GM19239 (cell line): ENCODE measurements around the gene ZXDC.

Source experiments
- DNase-seq: peaks from one replicate; pipeline ENCODE4 v3.0.0; 2011; ENCODE audit warnings: low spot score; ENCODE audit not compliant: insufficient read length
- FAIRE-seq: peaks from 2 replicates; lab custom pipeline; 2011; peaks lifted over from hg19 to GRCh38; lab: Jason Lieb, UNC

The ZXDC gene

DNA sequence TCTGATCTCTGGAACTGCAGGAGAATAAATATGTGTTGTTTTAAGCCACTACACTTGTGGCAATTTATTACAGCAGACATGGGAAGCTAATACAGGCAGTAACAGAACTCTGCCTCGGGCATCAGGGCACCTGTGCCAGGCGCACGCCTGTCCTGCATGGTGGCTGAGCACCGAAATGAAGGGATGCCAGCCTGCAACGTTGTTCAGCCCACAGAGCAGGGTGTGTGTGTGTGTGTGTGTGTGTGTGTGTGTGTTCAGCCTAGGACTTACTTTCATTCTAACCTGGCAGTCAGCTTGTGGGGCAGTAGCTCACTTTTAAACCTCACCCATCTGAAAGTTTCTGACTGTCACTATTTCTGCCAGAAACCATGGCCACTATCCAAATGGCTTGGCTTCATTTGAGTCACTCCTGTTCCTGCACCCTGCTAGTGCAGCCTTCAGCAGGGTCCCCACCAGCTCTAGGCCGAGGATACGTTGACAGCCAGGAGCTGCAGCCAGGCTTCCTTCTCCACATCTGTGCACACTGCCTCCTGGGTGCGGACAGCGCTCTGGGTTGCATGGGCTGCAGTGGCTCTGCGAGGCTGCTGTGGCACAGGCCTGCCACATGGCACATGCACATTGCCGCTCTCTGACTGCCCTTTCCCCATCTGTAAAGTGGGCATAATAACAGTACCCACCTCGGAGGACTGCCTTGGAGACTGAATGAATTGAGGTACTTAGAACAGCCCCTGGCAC lies 37.4 kb upstream of the ZXDC start:
- DNase-seq (no peak), FAIRE-seq (no peak)

DNA sequence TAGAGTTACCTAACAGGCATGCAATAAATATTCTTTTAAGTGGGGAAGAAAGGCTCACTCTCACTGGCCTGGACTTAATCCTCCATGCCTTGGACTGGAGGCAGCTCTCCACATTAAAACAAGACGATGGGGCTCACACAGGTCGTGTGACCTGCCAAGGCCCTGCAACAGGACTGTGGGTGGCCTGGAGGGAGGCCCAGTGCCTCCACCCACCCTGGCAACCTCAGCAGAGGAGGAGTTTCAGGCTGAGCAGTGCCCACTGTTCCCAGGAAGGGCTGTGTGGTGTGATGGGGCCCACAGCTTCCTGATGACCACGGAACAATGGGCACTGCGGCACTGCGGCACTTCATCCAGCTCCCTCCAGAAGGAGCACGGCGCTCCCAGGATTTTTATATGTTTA lies 36.3 kb upstream of the ZXDC start:
- DNase-seq, result no peak
- FAIRE-seq, result no peak

DNA sequence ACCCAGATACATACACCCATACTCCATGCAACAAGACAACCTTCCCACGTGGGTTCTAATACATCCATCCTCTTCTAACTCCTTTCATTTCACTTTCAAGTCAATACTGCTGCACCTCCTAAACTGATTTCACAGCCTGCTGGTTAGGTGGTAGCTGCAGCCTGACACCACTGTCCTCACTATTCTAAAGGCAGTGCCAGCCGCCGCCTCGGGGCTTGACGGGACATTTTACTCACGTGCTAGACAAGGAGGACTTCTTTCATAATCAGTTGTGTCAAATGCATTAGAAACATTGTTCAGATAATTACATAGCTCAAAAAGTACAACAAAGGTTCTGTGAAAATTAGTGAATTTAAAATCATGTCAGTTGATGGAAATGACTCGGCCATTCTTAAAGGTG lies 35.6 kb upstream of the ZXDC start:
- no peak for DNase-seq
- no peak for FAIRE-seq

DNA sequence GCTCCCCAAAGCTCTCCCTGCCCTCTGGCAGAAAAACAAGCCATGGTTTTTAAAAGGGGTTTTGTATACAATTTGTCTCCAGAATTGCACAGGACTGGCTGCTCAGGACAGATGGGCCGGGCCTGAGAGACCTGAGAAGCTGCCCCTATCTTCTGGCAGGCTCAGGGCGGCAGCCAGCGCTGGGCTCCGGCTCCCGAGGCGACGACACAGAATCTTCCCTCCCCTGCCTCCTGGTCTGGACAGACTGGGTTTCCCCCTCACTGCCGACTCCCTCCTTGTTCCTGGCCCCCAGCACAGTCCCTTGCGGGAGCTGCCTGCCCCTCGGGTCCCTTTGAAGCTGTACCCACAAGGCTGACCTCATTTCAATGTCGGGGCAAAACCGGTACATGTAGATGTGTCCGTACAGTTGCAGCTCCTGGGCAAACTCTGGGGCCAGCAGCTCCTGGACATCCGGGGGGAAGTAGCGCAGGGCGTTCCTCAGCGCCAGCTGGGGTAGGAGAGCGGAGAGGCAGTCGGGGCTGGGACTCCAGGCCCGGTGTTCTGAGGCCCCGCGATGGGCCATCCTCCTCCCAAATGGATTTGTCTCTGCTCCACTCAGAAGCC lies 34.7 kb upstream of the ZXDC start:
- no peak for FAIRE-seq
- no peak for DNase-seq

DNA sequence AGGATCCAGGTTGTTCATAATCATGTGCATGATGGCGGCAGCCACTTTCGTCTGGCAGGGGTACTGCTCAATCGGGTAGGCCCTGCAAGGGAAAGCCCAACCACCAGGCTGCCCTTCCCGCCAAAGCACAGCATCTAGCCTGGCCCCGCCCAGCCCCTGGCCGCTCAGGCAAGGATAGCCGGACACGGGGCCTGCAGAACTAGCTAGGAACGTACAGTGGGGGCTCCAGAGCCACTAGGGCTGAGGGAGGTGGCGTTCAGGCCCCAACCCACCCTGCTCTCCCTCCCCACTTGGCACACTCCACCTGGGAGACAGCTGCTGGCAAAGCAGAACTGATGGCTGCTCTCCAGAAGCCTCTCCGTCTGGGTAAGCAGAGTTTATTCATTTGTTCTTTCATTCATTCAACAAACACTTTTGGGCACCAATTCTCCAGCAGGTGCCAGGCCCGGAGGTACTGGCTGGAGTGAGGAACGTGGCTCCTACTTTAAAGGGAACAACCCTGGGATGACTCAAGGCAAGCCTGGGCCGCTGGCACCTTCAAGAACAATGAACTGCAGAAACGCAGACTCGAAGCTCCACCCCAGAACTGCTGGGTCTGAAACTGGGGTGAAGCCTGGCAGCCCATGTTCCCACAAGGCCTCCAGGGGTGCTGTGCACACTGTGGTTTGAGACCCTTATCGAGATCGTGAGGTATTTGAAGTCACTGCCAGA lies 34.1 kb upstream of the ZXDC start:
- DNase-seq (no peak), FAIRE-seq (no peak)

DNA sequence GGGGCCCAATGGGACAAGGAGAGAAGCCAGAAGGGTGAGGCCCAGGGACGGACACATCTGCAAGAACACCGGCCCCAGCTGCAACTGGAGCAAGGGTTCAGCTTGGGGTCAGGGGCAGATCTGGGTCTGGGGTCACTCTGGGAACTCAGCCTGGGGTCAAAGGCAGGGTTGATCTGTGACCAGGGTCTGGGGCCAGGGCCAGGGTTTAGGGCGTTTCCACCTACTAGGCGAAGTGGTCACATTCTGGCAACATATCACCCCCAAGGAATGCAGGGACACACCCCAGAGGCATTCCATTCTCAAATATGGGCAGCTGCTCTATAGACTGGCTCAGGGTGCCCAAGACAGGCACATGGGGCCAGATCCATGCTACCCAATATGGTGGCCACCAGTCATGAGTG lies 32.9 kb upstream of the ZXDC start:
- FAIRE-seq (no peak), DNase-seq (no peak)

DNA sequence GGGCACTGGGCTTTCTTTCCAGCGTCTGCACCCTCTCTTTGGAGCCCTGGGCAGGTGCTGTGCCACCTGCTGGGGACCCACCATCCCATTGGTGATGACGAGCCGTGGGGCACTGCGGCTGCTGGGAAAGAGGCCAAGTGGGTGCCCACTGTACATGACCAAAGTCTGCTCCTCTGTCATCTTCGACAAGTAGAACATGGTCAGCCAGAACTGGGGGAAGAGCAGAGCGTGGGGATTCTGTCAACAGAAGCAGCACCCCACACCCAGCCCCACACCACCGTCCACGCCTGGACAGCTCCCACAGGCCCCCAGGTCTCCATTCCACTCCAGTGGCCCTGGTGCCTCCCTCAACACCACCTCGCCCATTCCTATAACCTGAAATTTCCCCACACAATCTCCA lies 32.2 kb upstream of the ZXDC start:
- DNase-seq, result no peak
- no peak for FAIRE-seq

DNA sequence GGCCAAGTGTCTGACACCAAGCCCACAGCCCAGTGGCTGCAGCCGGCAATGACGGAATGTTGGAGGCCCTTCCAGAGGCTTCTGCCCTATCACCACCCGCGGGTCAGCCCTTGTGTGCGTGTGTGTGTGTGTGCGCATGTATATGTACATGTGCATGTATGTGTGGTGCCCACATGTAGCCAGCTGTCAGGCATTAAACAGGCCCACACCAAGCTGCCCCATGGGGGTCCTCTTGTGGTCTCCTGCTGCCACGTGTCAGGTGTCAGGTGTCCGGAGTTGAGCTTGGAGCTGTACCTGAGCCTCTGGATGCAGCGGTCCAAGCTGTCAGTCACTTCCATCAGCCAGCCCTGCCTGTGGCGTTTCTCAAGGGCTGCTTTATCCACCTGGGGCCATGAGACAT lies 28.0 kb upstream of the ZXDC start:
- no peak for FAIRE-seq
- no peak for DNase-seq

DNA sequence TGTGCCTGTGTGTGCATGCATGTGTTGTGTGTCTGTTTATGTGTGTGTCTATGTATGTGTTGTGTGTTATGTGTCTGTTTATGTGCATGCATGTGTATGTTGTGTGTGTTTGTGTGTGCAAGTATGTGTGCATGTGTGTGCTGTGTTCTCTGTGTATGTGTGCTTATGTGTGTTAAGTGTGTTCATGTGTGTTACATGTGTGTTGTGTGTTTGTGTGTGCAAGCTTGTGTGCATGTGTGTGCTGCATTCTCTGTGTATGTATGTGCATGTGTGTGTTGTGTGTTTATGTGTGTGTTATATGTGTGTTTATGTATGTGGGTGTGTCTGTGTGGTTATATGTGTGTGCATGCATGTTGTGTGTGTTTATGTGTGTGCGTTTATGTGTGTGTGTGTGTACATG lies 27.0 kb upstream of the ZXDC start:
- FAIRE-seq, result no peak

DNA sequence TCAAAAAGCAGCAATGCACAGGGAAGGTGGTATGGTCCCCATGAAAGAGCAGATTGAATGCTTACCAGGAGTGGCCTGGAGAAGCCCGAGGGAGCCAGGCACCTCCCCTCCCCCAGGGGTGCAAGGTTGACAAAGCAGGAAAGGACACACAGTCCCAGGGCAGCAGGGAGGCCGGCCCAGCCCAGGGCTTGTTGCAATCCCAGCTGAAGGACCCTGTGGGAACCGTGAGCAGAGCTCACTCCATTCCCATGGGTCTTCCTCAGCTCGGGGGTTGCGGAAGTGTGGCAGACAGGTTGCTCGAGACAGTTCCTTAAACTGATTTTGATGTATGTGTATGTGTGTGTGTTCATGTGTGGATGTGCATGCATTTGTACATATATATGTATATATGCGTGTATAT lies 26.0 kb upstream of the ZXDC start:
- DNase-seq, result no peak
- no peak for FAIRE-seq

More for the DNA sequence above, 27.0 kb upstream of the ZXDC start:
- DNase-seq, result no peak

DNA sequence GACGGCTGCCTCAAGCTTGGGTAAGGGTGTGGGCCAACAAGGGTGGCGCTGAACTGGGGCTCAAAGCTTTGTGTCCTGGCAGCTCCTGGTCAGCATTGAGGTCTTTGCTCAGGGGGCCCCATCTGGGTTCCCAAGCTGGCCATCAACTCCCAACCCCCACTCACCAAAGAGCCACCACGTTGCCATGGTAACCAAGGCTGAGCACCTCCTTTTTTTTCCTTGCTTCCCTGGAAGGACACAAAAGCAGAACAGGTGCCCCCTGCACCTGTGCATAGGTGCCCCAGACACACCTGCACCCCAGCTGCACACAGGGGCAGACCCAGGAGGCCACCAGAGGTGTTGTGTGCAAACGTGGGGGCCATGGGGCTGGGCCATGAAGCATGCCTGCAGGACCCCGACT lies 25.4 kb upstream of the ZXDC start:
- no peak for FAIRE-seq

DNA sequence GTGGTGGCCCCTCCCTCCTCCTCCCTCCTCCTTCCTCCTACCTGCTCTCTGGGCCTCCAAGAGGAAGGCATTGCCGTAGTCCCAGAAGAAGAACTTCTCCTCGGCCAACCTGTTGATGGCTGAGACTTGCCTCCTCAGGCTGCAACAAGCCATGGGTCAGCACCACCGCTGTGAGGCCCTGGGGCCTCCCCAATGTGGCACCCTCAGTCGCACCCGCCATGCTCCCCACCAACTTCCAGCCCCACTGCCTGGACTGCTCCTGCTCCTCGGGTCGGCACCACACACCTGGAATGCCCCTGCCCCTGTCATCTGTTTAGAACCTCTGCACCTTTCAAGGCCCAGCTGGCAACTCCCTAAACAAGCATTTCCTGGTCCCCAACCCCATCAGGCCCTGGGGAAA lies 24.3 kb upstream of the ZXDC start:
- FAIRE-seq, result no peak

More for the DNA sequence above, 25.4 kb upstream of the ZXDC start:
- DNase-seq, result no peak

DNA sequence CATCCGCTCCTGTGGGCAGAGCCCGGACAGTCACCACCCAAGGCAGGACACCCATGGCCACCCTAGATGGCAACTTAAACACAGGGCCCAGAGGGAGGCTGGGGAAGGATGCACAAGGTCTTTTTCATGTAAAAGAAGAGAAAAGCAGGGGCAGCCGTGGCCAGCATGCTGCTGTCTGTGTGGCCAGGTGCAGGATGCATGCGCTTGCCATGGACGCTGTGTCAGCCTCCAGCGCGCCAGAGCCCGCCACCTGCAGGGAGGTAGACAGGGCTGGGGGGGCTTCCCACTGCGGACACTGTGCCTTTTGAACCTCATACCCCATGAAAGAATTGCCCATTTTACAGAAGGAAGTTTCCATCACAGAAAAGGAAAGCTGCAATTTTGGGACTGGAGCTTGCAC lies 23.7 kb upstream of the ZXDC start:
- FAIRE-seq, result no peak

More for the DNA sequence above, 24.3 kb upstream of the ZXDC start:
- DNase-seq, result no peak

DNA sequence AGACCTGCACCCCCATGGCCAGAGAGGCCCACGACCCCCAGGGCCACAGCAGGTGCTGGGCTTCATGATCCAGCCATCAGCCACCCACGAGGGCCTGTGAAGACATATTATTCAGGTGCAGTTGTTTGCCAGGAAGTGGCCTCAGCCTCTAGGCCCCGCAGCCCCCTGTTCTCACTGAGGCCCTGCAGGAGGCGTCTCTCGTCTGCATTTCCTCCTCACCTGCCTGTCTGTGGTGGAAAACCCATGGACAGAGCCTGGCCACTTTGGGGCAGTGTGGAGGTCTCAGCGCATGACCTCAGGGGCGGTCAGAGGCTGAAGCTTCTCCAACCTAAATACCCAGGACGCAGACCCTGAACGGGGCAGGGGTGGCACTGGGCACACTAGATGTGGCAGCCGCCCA lies 23.2 kb upstream of the ZXDC start:
- FAIRE-seq (no peak), DNase-seq (no peak)

More for the DNA sequence above, 23.7 kb upstream of the ZXDC start:
- DNase-seq, result no peak

DNA sequence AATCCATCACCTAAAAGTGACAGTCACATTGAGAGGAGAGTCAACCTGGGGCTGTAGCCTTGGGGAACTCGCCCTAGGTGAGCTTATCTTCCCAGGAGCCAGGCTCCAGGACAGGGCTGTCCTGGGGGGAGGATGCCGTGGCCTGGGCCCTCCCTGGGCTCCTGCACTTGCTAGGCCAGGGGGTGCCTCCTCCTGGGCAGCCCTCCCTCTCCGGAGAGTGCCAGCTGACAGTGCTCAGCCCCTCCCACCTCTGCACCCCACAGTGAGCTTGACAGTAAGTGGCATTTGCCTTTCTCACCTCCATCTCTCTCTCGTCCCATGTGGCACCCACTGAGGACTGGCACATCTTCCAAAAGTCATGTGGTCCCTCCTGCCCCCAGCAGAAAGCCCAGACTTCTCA lies 22.8 kb upstream of the ZXDC start:
- DNase-seq, result no peak
- no peak for FAIRE-seq

DNA sequence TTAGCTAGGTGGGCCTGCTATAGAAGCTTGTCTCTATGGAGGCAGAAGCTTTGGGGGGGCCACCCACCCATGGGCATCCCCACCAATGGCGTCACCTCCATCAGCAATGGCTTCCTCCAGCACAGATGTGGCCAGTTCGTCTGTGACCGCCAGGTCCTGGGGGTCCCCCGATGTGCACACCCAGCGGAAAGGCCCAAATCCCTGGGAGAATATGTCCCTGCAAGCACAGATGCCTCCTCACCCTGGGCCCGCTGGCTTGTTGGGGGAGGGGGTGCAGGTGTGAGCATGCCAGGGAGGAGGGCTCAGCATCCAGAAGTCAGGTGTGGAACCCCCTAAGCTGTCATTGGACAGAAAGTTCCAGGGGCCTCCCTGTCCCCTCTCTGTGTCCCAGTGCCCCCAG lies 22.3 kb upstream of the ZXDC start:
- FAIRE-seq (no peak), DNase-seq (no peak)

DNA sequence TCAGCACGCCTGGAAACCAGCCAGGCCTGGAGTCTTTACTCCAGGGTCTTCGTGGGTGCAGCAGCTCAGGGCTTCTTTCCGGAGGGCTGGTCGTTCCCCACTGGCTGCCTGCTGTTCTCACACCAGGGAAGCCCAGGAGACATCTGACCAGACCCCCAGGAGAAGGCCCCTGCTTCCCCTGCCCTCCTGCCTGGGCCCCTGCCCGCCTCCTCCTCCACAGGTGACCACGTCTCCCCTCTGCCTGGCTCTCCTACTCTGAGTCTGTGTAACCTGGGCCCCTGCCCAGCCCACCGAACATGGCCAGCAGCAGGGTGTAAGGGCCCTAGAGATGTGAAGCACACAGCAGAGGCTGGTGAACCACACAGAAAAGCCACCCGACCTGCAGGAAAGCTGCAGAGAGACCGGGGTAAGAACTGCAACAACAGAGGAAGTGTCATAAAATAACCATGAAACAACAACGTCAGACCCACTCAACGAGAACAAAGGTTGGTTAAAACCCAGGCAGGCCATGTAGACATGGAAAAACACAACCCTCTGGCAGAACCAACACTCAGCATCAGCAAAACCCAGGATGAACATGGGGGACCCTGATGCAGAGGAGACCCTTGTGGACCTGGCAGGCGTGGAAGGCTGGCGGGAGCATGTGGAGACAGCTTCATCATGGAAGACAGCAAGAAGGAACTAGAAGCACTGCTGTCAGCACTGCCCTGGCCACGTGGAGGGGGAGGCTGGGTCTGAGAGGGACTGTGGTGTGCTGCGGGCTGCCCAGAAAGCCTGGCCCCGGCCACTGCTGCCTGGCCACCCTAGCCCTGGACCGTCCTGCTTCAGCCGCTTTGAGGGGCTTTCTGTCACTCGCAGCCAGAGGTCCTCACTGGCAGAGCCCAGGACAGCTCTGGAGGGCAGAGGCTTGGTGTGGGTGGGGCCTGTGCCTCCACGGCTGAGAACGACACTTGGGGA lies 21.5 kb upstream of the ZXDC start:
- DNase-seq (no peak), FAIRE-seq (no peak)

DNA sequence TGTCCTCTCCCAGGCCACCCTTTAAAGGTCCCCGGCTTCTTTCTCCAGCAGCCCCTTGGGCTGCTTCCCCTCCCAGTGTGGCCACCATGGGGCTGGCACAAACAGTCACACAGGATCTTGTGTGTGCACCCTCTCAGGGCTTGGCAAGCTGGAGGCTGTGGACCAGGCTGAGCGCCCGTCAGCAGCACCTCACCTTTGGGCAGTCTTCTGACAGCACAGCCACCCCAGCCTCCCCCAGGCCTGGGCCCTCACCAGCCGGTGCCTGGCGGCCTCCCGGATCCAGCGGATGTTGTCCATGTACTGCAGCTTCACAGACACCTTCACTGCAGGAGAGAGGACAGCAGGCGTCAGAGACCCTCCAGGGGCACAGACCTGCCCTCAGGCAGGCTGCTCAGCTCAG lies 20.1 kb upstream of the ZXDC start:
- FAIRE-seq, result no peak
- no peak for DNase-seq

DNA sequence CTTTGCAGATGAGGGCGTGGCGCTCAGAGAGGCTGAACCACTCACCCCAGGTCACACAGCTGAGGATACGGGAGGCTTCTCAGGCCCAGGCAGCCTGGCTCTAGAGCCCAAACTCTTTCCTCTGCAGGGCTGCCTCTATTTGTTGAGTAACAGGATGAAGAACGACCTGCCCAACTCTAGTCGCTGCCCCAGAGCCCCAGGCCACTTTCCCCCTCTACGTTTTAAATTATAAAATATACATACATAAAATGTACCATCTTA lies 19.2 kb upstream of the ZXDC start:
- FAIRE-seq (no peak), DNase-seq (no peak)

DNA sequence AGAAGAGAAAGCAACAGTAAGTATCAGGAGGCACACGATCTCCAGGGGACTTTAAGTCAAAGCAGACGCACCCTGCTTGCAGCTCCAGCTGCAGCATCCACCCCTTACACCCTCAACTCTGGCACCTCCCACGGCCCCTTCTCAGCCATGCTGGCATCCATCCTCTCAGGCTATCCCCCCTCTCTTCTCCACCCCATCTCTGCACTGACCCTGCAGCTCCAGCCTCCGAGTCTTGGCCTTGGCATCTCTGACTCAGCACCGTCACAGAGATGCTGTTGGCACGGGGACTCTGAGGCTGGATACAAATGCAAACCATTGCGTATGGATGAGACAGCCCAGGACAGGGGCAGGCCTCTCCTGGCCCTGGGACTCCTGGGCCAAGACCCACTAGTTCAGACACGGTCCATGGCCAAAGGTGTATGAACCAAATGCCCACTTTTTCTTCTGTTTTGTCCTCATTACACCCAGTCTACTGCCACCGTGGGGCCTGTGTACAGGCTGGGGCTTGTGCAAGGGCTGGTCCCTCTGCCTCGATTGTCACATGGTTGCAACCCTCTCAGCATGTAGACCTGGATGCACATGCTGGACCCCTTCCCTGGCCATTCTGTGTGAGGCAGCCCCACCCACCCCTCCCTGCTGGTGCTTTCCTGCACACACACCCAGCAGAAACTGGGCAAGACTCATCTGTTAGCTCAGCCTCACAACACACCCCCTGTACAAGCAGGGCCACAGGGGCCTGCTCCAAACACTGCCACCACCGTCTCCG lies 18.7 kb upstream of the ZXDC start:
- FAIRE-seq (no peak), DNase-seq (no peak)
